GM18858 (cell line): ENCODE results near the gene MROH2B.

Experiments
- ATAC-seq: cut with Tn5 transposase; IDR thresholded peaks from one replicate; pipeline ENCODE4 v1.9.1; 2021; ENCODE audit not compliant: unreplicated experiment

MROH2B gene

GRCh38 chr5:40973364-40974004 lies 97.7 kb downstream of the MROH2B start:
- no peak for ATAC-seq

GRCh38 chr5:40972434-40972833 lies 98.7 kb downstream of the MROH2B start:
- no peak for ATAC-seq

GRCh38 chr5:40962207-40962955 lies 108.8 kb downstream of the MROH2B start:
- ATAC-seq = no peak

- ATAC-seq = no peak
Observed at GRCh38 chr5:40960037-40960436, 111.1 kb downstream of the MROH2B start.

GRCh38 chr5:40958811-40959210 lies 112.3 kb downstream of the MROH2B start:
- no peak for ATAC-seq

GRCh38 chr5:40957048-40957447 lies 114.1 kb downstream of the MROH2B start:
- ATAC-seq = no peak

GRCh38 chr5:40955313-40955712 lies 115.8 kb downstream of the MROH2B start:
- no peak for ATAC-seq
